HS-27A (cell line): ENCODE results near the gene ATXN1.

Experiments
- DNase-seq: peaks from one replicate; pipeline ENCODE4 v3.0.0-alpha.2; 2012; ENCODE audit warnings: low read depth, missing footprints

Gene ATXN1

DNA sequence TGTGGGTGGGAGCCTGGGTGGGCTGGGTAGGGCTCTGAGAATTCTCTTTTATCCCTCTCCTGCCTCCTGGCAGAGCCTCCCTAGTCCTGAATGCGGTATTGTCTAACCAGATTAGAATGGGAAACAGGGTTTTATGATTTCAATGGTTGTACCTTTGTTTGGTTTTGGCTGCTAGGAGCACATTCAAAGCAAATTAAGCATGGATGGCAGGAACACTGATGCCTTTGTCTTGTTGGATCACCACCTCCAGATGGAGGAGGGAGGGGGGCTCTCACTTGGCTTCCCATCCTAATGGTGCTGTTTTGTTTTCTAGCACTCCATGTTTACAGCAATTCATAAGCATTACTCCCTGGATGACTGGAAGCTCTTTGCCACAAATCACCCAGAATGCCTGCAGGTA is 511.3 kb downstream of the ATXN1 start:
- no peak for DNase-seq
